Activated CD4-positive, alpha-beta memory T cell treated with anti-CD3 and anti-CD28 coated beads, Interleukin-2, amount 10 ng/mL, durations not matched to agents 7 days and 5 days (primary cell): ENCODE results near the gene BOC. TPM values are rescaled to one million over a fixed set of nuclear protein-coding genes. Genes with fewer than 3 reads are reported as not detected.

Source experiments
- CTCF ChIA-PET: fragments of 350-600 bp; sonication (Branson Sonifier 250); formaldehyde crosslinking; loops from one replicate; lab custom pipeline; 2021; ENCODE audit warnings: antibody characterized with exemption, inconsistent platforms; lab: Charles Lee
- POLR2A ChIA-PET: fragments of 350-600 bp; sonication (Branson Sonifier 250); formaldehyde crosslinking; loops from one replicate; lab custom pipeline; 2021; ENCODE audit warnings: antibody characterized with exemption; lab: Charles Lee
- DNase-seq: peaks from one replicate; pipeline ENCODE4 v3.0.0-alpha.2; 2020
- H3K27ac Mint-ChIP-seq: one replicate; pipeline ENCODE4 v1.8.0; 2021; ENCODE audit warnings: mild to moderate bottlenecking, mixed read lengths
- H3K27me3 Mint-ChIP-seq: one replicate; pipeline ENCODE4 v1.8.0; 2021; ENCODE audit warnings: mixed read lengths
- H3K36me3 Mint-ChIP-seq: one replicate; pipeline ENCODE4 v1.8.0; 2021; ENCODE audit warnings: low read depth, mixed read lengths
- H3K4me1 Mint-ChIP-seq: one replicate; pipeline ENCODE4 v1.8.0; 2021; ENCODE audit warnings: mixed read lengths
- H3K4me3 Mint-ChIP-seq: one replicate; pipeline ENCODE4 v1.8.0; 2021; ENCODE audit warnings: mild to moderate bottlenecking, mixed read lengths
- H3K9me3 Mint-ChIP-seq: one replicate; pipeline ENCODE4 v1.8.0; 2021; ENCODE audit warnings: mixed read lengths
- total RNA-seq, 2 experiments: library from RNA; stranded (reverse); gene quantifications; one replicate each; pipeline ENCODE4 v1.2.3, GENCODE V29; 2021

The BOC gene
- total RNA-seq, 2 experiments from 2014 or later: not detected

GRCh38 chr3:113312416-113312815 is 101.1 kb downstream of the BOC start:
- no peak overlapping the region for H3K27ac Mint-ChIP-seq
- ChIA-PET CTCF (interaction anchor here (0.6 kb wide), 1 partner anchor 249 kb away, joined by 5 read pairs; no protein-coding TSS in a partner anchor), POLR2A (no interaction called here)
- H3K27me3 Mint-ChIP-seq: no peaks in the 10 kb centered on the region
- H3K36me3 Mint-ChIP-seq: peaks cover 32% of the 10 kb centered on the region
- H3K4me3 Mint-ChIP-seq: no peak overlapping the region
- DNase-seq: no peak
- H3K9me3 Mint-ChIP-seq: peaks cover 24% of the 10 kb centered on the region
- no peaks in the 10 kb centered on the region for H3K4me1 Mint-ChIP-seq

GRCh38 chr3:113314923-113315322 is 103.6 kb downstream of the BOC start:
- DNase-seq: no peak
- Mint-ChIP-seq H3K4me3 (no peak overlapping the region), H3K27me3 (no peaks in the 10 kb centered on the region), H3K36me3 (peaks cover 32% of the 10 kb centered on the region), H3K27ac (no peak overlapping the region), H3K4me1 (no peaks in the 10 kb centered on the region), H3K9me3 (peaks cover 24% of the 10 kb centered on the region)
- POLR2A ChIA-PET: no interaction called here
- CTCF ChIA-PET: no interaction called here

- H3K4me1 Mint-ChIP-seq: no peaks in the 10 kb centered on the region
- CTCF ChIA-PET: interaction anchor here (0.5 kb wide), 1 partner anchor 444 kb away, joined by 3 read pairs; no protein-coding TSS in a partner anchor
- H3K36me3 Mint-ChIP-seq: peaks cover 5% of the 10 kb centered on the region
- POLR2A ChIA-PET: no interaction called here
- H3K27ac Mint-ChIP-seq: no peak overlapping the region
- no peaks in the 10 kb centered on the region for H3K9me3 Mint-ChIP-seq
- DNase-seq: no peak
- no peak overlapping the region for H3K4me3 Mint-ChIP-seq
- H3K27me3 Mint-ChIP-seq: no peaks in the 10 kb centered on the region
These were observed 118.4 kb downstream of the BOC start for GRCh38 chr3:113329757-113330156.

- Mint-ChIP-seq H3K27ac (no peak overlapping the region), H3K4me1 (no peaks in the 10 kb centered on the region), H3K27me3 (no peaks in the 10 kb centered on the region), H3K4me3 (no peak overlapping the region), H3K9me3 (no peaks in the 10 kb centered on the region), H3K36me3 (peaks cover 5% of the 10 kb centered on the region)
- POLR2A ChIA-PET: no interaction called here
- no peak for DNase-seq
- CTCF ChIA-PET: no interaction called here
These were observed 119.4 kb downstream of the BOC start for GRCh38 chr3:113330742-113331141.

- POLR2A ChIA-PET: no interaction called here
- H3K4me3 Mint-ChIP-seq: no peak overlapping the region
- H3K9me3 Mint-ChIP-seq: no peaks in the 10 kb centered on the region
- H3K36me3 Mint-ChIP-seq: peaks cover 5% of the 10 kb centered on the region
- H3K27ac Mint-ChIP-seq: no peak overlapping the region
- CTCF ChIA-PET: no interaction called here
- no peaks in the 10 kb centered on the region for H3K4me1 Mint-ChIP-seq
- DNase-seq: no peak
- H3K27me3 Mint-ChIP-seq: no peaks in the 10 kb centered on the region
These were observed 119.8 kb downstream of the BOC start for GRCh38 chr3:113331187-113331586.

Other genes starting within 250 kb of the BOC start
- 10 to 100 TPM; 17.6 to 18.1 TPM for gene CD200R1, start 236.5 kb upstream of the BOC start, total RNA-seq
- 10 to 100 TPM; 27.7 to 28.2 TPM for gene GTPBP8, start 220.6 kb upstream of the BOC start, total RNA-seq
- 1 to 10 TPM; 3.3 to 5.1 TPM for gene CFAP44, start 229.9 kb downstream of the BOC start, total RNA-seq